ENCODE results near the gene ADAMTS5.

The ADAMTS5 gene

DNA sequence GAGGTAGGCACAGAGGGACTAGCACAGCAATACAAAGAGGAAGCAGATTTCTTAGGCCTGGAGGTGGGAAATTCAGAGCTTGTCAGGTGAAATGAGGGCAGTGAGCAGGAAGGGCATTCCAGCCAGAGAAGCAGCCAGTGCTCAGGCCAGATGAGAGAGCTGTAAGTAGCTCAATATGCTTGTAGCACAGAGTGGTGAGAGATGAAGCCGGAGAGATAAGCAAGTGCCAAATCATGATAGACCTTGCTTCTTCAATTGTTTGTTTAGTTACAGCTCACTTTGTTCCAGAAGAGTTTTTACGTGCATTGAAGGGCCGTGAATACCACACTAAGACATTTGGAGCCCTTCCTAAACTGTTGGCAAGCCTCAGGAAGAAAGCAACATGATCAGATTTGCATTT, 79.6 kb downstream of the ADAMTS5 start:
- no peak for DNase-seq (ENCODE audit: low spot score)

- DNase-seq (ENCODE audit: low spot score), result no peak
Observed at GRCh38 chr21:26884436-26884835, 82.5 kb downstream of the ADAMTS5 start.

- DNase-seq (ENCODE audit: low spot score), result no peak
Observed at GRCh38 chr21:26883768-26884167, 83.1 kb downstream of the ADAMTS5 start.

GRCh38 chr21:26881504-26882228, 85.2 kb downstream of the ADAMTS5 start:
- DNase-seq (ENCODE audit: low spot score), result peak; percentile 46

DNA sequence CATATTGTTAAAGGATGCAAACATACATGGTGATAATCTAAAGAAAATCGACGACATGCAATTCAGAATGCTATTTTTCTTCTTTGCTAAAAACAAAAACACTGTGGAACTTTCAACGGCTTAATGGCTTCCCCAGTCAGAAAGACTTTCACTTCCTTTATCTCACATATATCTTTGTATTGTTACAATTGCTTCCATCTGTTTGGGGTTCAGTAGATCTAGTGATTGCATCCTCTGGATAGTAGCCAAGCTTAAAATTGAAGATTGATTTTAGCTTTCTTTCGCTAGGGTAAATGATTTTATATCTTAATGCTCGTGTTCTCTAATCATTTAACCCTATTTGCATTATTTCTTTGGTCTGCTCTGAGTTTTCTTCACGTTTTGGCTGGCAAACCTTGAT, 89.9 kb downstream of the ADAMTS5 start:
- DNase-seq (ENCODE audit: low spot score), result peak; percentile 11

DNA sequence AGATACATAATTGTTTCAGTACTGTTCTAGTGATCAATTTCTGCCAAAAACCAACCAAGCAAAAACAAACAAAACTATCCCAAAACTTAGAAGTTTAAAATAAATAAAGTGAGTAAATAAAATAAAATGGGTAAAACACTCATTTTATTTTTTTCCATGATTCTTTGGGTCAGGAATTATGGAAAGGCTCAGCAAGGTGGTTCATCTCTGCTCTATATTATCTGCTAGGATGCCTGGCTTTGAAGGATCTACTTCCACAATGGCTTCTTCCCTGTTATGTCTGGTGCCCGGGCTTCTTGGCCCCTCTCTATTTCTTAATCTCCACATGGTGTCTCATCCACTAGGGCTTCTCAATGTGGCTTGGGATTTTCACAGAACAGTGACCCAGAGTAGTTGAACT, 92.5 kb downstream of the ADAMTS5 start:
- no peak for DNase-seq (ENCODE audit: low spot score)
